DOHH2 (cell line): Measurements from ENCODE around the gene RPH3AL.

ENCODE experiments used
- H3F3A ChIP-seq: fragments of 200-600 bp; sonication (generic), shearing (Covaris generic); 2 replicates; pipeline ENCODE4 v1.6.0; 2016; ENCODE audit warnings: antibody characterized with exemption, mild to moderate bottlenecking; ENCODE audit not compliant: control insufficient read depth, insufficient read depth
- H3K27ac ChIP-seq: fragments of 200-600 bp; sonication (generic); 2 replicates; pipeline ENCODE4 v1.5.1; 2014; ENCODE audit warnings: low read depth, mild to moderate bottlenecking, low read length, moderate library complexity
- H3K27me3 ChIP-seq: fragments of 200-600 bp; sonication (generic); 2 replicates; pipeline ENCODE4 v1.6.1; 2014; ENCODE audit warnings: mild to moderate bottlenecking, low read length, mixed read lengths; ENCODE audit not compliant: control insufficient read depth
- H3K36me3 ChIP-seq: fragments of 200-600 bp; sonication (generic); 2 replicates; pipeline ENCODE4 v1.6.1; 2014; ENCODE audit warnings: mild to moderate bottlenecking, low read length, moderate library complexity, mixed read lengths; ENCODE audit not compliant: control insufficient read depth
- H3K4me1 ChIP-seq: fragments of 200-600 bp; sonication (generic); 2 replicates; pipeline ENCODE4 v1.6.1; 2014; ENCODE audit warnings: mild to moderate bottlenecking, low read length, mixed read lengths; ENCODE audit not compliant: control insufficient read depth
- H3K4me2 ChIP-seq: fragments of 200-600 bp; sonication (generic); 2 replicates; pipeline ENCODE4 v1.6.0; 2014; ENCODE audit warnings: mild to moderate bottlenecking, low read length, moderate library complexity
- H3K4me3 ChIP-seq: fragments of 200-600 bp; sonication (generic); 2 replicates; pipeline ENCODE4 v1.5.1; 2014; ENCODE audit warnings: mild to moderate bottlenecking, low read length, mixed read lengths
- H3K79me2 ChIP-seq: fragments of 200-600 bp; sonication (generic); 2 replicates; pipeline ENCODE4 v1.6.1; 2014; ENCODE audit warnings: mild to moderate bottlenecking, low read length, mixed read lengths; ENCODE audit not compliant: control insufficient read depth
- H3K9me2 ChIP-seq: fragments of 200-600 bp; sonication (generic); replicated peaks from 2 replicates; pipeline ENCODE4 v1.6.1; 2014; ENCODE audit warnings: mild to moderate bottlenecking, low read length, mixed read lengths; ENCODE audit not compliant: control insufficient read depth
- H3K9me3 ChIP-seq: fragments of 200-600 bp; sonication (generic); 2 replicates; pipeline ENCODE4 v1.6.1; 2014; ENCODE audit warnings: antibody characterized with exemption, low read length, mixed read lengths; ENCODE audit not compliant: control insufficient read depth, insufficient read depth
- H4K20me1 ChIP-seq: fragments of 200-600 bp; sonication (generic); 2 replicates; pipeline ENCODE4 v1.6.0; 2014; ENCODE audit warnings: low read depth, mild to moderate bottlenecking, antibody characterized with exemption, low read length, moderate library complexity; ENCODE audit not compliant: control insufficient read depth, insufficient read depth
- CTCF ChIP-seq: fragments of 200-600 bp; sonication (generic); IDR thresholded peaks from one replicate; pipeline ENCODE4 v1.5.1; 2014; ENCODE audit warnings: antibody characterized with exemption, mild to moderate bottlenecking, low read depth, low read length; ENCODE audit not compliant: poor library complexity, severe bottlenecking
- EZH2phosphoT487 ChIP-seq: fragments of 200-600 bp; sonication (generic); IDR thresholded peaks from 2 replicates; pipeline ENCODE4 v1.6.1; 2017; ENCODE audit warnings: borderline replicate concordance, mild to moderate bottlenecking, antibody characterized with exemption, low read length, moderate library complexity, mixed read lengths

RPH3AL gene

GRCh38 chr17:299546-299945 is 53.1 kb downstream of the RPH3AL start:
- Histone ChIP-seq H3K36me3 (no peaks in the 10 kb centered on the region), H3K27me3 (no peaks in the 10 kb centered on the region), H3K4me2 (no peak overlapping the region), H3K27ac (no peak overlapping the region), H3K9me2 (no peaks in the 10 kb centered on the region), H3K9me3 (no peaks in the 10 kb centered on the region), H4K20me1 (no peaks in the 10 kb centered on the region), H3K4me3 (no peak overlapping the region), H3K4me1 (no peaks in the 10 kb centered on the region), H3K79me2 (no peaks in the 10 kb centered on the region), H3F3A (no peaks in the 10 kb centered on the region)
- TF ChIP-seq CTCF (no peak), EZH2phosphoT487 (no peak)

- Histone ChIP-seq H3F3A (no peaks in the 10 kb centered on the region), H4K20me1 (no peaks in the 10 kb centered on the region), H3K4me3 (no peak overlapping the region), H3K9me2 (no peaks in the 10 kb centered on the region), H3K79me2 (no peaks in the 10 kb centered on the region), H3K4me1 (no peaks in the 10 kb centered on the region), H3K27me3 (no peaks in the 10 kb centered on the region), H3K4me2 (no peak overlapping the region), H3K9me3 (no peaks in the 10 kb centered on the region), H3K36me3 (no peaks in the 10 kb centered on the region), H3K27ac (no peak overlapping the region)
- TF ChIP-seq CTCF = no peak
- no peak for TF ChIP-seq EZH2phosphoT487
These were observed 53.7 kb downstream of the RPH3AL start for GRCh38 chr17:298791-299450.

GRCh38 chr17:297758-298157 is 54.8 kb downstream of the RPH3AL start:
- no peaks in the 10 kb centered on the region for H3K9me3 ChIP-seq
- no peaks in the 10 kb centered on the region for H4K20me1 ChIP-seq
- H3K79me2 ChIP-seq = no peaks in the 10 kb centered on the region
- no peak overlapping the region for H3K4me2 ChIP-seq
- no peaks in the 10 kb centered on the region for H3K4me1 ChIP-seq
- H3K27ac ChIP-seq = no peak overlapping the region
- H3K27me3 ChIP-seq = no peaks in the 10 kb centered on the region
- TF ChIP-seq CTCF (no peak), EZH2phosphoT487 (no peak)
- no peaks in the 10 kb centered on the region for H3F3A ChIP-seq
- no peak overlapping the region for H3K4me3 ChIP-seq
- H3K36me3 ChIP-seq = no peaks in the 10 kb centered on the region
- H3K9me2 ChIP-seq = no peaks in the 10 kb centered on the region
